Suprapubic skin (tissue), 3 donors: ENCODE data around the gene CECR2.

Experiments
- CTCF ChIP-seq, 2 donors: fragments of 200-600 bp in 1 of 2; fragments of 450-650 bp in 1 of 2; sonication (generic) in 1 of 2; IDR thresholded peaks; one replicate each; pipeline ENCODE4 v1.5.1; 2016 to 2019; ENCODE audit warnings: antibody characterized with exemption in 2 of 2, mild to moderate bottlenecking in 1 of 2, moderate library complexity in 1 of 2
- POLR2A ChIP-seq, 2 donors: fragments of 450-650 bp; IDR thresholded peaks; one replicate each; pipeline ENCODE4 v1.6.1; 2017; ENCODE audit warnings: antibody characterized with exemption in 2 of 2, mild to moderate bottlenecking in 2 of 2, moderate library complexity in 2 of 2

- no peak for TF ChIP-seq POLR2A (IDR thresholded peaks at IDR 0.05)
- peak; percentile 50 to 53 for TF ChIP-seq CTCF (IDR thresholded peaks at IDR 0.05)
These were observed 132.5 kb downstream of the CECR2 start for GRCh38 chr22:17501679-17502285.
